Stimulated activated CD8-positive, alpha-beta memory T cell treated with anti-CD3 and anti-CD28 coated beads, Interleukin-12 subunit alpha, Interleukin-12 subunit beta, amount 100 ng/mL, for 4 hours (primary cell): Measurements from ENCODE around the gene WWC1.

ENCODE experiments used
- DNase-seq: peaks from one replicate; pipeline ENCODE4 v3.0.0-alpha.2; 2020; ENCODE audit warnings: low read depth

Gene WWC1

GRCh38 chr5:168446983-168447619 lies 155.7 kb downstream of the WWC1 start:
- DNase-seq = no peak

DNA sequence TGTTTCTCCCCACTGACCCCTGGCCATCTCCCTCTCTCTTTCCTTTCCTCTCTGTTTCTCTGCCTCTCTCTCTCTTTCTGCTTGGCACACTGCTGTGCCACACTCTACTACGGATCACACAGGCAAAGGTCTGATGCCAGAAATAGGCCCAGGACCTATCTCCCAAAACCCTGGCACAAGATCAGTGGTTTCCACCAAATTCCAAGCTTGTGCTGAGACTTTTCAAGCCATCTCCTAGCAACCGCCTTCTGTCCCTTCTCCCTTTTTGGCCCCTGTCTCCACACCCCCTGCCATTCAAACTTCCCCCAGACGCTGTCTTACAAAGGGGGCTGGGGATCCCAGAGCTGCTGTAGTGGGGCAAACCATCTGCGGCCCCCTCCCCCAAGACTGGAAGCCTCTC lies 156.4 kb downstream of the WWC1 start:
- no peak for DNase-seq

DNA sequence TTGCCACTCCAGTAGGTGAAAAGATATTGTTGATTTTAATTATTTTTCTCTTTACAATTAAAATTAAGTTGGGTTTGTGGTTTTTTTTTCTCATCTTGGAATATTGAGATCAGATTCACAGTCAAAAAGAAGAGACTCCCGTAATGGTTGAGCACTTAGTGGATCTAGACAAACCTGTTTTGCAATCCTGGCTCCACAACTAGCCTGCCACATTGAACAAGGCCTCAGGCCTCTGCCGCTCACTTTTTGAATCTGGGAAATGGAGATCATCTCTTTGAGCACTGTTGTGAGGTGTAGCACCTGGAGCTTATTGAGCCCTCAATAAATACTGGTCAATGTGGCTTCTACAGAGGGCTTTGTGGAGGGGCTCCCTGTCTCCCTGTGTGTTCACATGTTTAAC lies 157.7 kb downstream of the WWC1 start:
- no peak for DNase-seq

- no peak for DNase-seq
Measured at GRCh38 chr5:168451565-168451964, 160.1 kb downstream of the WWC1 start.

DNA sequence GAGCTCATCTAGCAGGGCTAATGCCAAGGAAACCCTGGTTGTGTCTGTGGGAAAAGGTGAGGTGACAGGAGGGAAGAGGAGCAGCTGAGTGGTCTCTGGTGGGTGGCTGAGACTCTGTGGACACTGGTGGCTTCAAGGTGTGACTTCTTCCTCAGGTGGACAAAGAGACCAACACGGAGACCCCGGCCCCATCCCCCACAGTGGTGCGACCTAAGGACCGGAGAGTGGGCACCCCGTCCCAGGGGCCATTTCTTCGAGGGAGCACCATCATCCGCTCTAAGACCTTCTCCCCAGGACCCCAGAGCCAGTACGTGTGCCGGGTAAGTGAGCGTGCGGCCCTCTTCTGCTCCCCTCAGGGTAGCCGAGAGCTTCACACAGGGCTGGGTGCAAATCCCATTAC lies 163.8 kb downstream of the WWC1 start:
- no peak for DNase-seq

DNA sequence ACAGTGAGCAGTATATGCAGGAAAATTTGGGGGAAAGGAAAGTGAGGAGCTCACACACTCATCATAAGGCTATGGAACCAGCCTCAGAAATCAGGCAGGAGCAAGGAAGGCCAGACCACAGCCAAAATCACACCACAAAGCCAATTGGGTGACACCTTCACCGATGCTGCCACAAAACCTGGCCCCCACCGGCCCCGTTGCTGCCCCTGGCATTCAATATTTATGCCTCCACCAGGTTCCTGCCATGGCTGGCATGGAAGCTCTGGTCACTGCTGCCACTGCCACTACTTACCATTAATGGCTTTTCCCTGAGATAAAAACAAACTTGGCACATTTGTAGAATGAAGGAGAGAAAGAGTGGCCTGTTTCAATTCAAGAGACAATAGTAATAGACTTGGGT lies 166.1 kb downstream of the WWC1 start:
- no peak for DNase-seq

DNA sequence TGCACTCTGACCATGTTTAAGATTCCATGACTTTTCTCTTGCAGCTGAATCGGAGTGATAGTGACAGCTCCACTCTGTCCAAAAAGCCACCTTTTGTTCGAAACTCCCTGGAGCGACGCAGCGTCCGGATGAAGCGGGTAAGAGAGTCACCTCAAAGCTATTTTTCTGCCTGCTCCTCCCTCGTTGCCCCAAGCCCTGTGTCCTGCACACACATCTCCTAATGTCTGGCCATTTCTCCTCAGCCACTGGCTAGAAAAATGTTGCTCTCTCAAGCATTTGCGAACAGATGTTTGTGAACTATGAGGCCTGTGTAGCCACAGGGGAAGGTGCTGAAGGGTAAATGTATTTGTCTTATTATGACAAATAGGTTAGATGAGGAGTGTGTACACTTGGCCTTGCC lies 169.2 kb downstream of the WWC1 start:
- DNase-seq = no peak

GRCh38 chr5:168463081-168463480 lies 171.6 kb downstream of the WWC1 start:
- no peak for DNase-seq

GRCh38 chr5:168464214-168464613 lies 172.8 kb downstream of the WWC1 start:
- no peak for DNase-seq

DNA sequence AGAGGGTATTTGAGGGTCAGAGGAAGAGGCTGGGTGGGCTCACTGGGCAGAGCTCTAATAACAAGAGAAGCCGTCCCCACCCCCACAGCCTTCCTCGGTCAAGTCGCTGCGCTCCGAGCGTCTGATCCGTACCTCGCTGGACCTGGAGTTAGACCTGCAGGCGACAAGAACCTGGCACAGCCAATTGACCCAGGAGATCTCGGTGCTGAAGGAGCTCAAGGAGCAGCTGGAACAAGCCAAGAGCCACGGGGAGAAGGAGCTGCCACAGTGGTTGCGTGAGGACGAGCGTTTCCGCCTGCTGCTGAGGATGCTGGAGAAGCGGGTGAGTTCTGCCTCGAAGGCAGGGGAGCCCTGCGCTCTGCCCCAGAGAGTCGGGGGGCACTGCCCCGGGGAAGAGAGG lies 173.2 kb downstream of the WWC1 start:
- DNase-seq = no peak

- no peak for DNase-seq
Measured at GRCh38 chr5:168467755-168468330, 176.4 kb downstream of the WWC1 start.

DNA sequence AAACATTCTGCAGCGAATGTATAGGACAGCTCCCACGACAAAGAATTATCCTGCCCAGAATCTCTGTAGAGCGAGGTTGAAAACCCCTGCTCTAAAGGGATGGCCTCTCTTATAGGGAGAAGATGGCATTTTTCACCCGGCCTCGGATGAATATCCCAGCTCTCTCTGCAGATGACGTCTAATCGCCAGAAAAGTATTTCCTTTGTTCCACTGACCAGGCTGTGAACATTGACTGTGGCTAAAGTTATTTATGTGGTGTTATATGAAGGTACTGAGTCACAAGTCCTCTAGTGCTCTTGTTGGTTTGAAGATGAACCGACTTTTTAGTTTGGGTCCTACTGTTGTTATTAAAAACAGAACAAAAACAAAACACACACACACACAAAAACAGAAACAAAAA lies 177.4 kb downstream of the WWC1 start:
- no peak for DNase-seq

DNA sequence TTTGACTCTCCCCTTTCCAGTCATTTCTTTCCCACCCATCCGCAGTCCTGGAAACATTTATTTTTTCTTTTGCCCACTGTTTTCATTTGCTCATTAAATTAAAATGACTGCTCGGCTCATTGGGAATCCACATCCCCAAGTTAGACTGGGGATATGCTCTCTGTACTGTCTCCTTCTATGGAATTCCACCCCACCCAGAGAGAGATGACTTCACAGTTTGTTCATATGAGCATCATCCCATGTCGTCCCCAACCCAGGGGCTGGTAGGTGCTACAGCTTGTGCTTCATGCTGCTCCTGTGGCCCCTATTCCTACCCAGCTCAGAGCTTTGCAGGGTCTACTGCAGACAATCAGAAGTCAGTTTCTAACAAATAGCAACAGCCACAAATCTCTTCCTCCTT lies 178.4 kb downstream of the WWC1 start:
- DNase-seq = no peak

DNA sequence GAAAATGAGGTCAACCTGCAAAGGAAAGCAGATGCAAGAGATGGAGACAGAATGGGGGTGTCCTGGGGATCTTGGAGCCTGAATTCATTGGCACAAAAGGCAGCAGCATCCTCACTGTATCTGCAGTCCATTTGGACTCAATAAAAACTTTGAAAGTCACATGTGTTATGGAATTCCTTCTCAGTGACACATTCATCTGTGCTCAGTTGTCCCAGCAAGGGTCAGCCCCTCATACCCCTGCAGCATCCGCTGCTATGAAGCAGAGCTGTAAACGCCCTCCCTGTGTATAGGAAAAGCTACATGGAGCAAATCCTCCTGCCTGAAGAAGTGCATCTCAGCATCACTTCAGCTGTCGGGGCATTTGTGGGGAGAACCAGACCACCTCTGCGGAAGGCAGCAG lies 180.3 kb downstream of the WWC1 start:
- no peak for DNase-seq

DNA sequence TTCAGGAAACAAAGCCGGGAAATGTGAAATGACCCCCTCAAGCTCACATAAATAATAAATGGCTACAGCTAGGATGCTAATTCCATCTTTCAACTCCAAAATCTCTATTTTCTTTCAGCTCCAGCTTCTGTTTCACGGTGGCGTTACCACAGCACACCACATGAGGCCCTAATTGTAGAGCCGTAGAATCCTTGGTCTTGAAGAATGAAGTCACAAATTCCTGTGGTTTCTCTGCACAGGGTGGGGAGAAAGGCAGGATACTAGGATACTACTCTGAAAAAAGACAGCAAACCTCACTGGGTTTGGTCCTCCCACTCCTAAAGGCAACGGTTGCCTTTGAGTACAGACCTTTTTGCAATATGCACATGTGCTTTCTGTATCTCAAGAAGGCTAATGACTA lies 180.9 kb downstream of the WWC1 start:
- no peak for DNase-seq

- no peak for DNase-seq
Measured at GRCh38 chr5:168474319-168474718, 182.9 kb downstream of the WWC1 start.

DNA sequence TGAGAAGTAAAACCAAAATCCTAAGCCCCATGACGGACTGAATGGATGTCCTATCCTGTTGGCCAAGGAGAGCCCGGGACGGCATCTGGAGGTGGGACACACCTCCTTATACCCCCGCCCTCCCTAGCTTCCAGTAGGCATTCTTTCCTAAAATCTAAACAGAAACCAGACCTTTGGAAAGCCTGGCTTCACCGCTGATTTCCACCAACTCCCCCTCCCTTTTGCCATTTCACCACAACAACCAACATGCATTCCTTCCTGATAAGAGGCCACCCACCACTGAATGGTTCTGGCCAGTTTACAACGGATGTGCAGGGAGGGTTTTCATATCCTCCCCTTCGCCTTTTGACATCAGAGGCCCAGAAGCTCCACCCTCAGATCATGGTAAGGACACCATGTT lies 185.6 kb downstream of the WWC1 start:
- no peak for DNase-seq

DNA sequence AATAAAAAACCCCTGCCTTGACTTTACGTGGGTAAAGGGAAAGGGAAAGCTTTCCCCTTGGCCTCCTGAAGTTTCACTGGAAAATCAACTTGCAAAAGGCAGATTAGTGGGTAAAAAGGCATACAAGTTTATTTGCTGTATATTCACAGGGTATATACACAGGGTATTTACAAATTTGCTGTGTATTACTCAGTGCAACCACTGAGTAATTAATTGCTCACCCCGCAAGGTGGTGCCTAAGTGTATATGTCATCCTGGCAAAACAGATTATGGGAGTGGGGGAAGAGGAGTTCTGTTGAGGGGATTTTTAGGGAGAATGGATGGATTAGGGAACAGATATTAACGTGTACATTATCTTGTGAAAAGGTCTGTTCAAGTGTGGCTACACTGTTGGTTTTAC lies 187.7 kb downstream of the WWC1 start:
- no peak for DNase-seq

GRCh38 chr5:168480601-168481000 lies 189.2 kb downstream of the WWC1 start:
- DNase-seq = no peak

GRCh38 chr5:168481330-168481788 lies 189.9 kb downstream of the WWC1 start:
- no peak for DNase-seq

GRCh38 chr5:168482361-168482760 lies 190.9 kb downstream of the WWC1 start:
- no peak for DNase-seq

- peak; percentile 81 for DNase-seq
Measured at GRCh38 chr5:168486136-168486879, 194.9 kb downstream of the WWC1 start, which contains the start of gene RARS1. RARS1 (plus strand) TSS chr5:168486471; CDS start chr5:168486499, 28 bp downstream.

DNA sequence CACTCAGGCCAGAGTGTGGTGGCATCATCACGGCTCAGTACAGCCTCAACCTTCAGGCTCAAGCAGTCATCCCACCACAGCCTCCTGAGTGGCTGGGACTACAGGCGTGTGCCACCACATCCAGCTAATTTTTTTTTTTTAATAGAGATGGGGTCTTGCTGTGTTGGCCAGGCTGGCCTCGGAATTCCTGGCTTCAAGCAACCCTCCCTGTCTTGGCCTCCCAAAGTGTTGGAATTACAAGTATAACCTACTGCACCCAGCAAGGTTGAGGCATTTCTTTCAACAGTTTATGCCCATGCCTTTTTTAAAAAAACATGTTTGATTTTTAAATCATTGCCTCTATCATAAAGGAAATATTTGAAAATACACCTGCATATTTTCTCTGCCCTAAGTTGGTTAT lies 197.6 kb downstream of the WWC1 start:
- no peak for DNase-seq
